GM12891 (cell line): ENCODE results near the gene CAPN11.

ENCODE experiments used
- DNase-seq: peaks from one replicate; pipeline ENCODE4 v3.0.0; 2011; ENCODE audit warnings: low spot score; ENCODE audit not compliant: insufficient read length
- FAIRE-seq: peaks from 2 replicates; lab custom pipeline; 2011; peaks lifted over from hg19 to GRCh38; lab: Jason Lieb, UNC
- PAX5 ChIP-seq: IDR thresholded peaks from 2 replicates; pipeline ENCODE4 v1.6.1; 2011; ENCODE audit warnings: low read length, moderate library complexity, mild to moderate bottlenecking; ENCODE audit not compliant: insufficient read depth, severe bottlenecking
- POLR2A ChIP-seq: IDR thresholded peaks from 2 replicates; pipeline ENCODE4 v1.6.1; 2011; ENCODE audit warnings: low read depth, low read length, control low read depth
- POLR2AphosphoS5 ChIP-seq: IDR thresholded peaks from 2 replicates; pipeline ENCODE4 v1.6.1; 2011; ENCODE audit warnings: low read depth, low read length, control low read depth
- POU2F2 ChIP-seq: IDR thresholded peaks from 2 replicates; pipeline ENCODE4 v1.6.1; 2011; ENCODE audit warnings: low read depth, mild to moderate bottlenecking, control low read depth, low read length, moderate library complexity
- SPI1 ChIP-seq: IDR thresholded peaks from 2 replicates; pipeline ENCODE4 v1.6.1; 2011; ENCODE audit warnings: low read depth, low read length, control low read depth
- TAF1 ChIP-seq: IDR thresholded peaks from 2 replicates; pipeline ENCODE4 v1.6.1; 2011; ENCODE audit warnings: low read depth, low read length, control low read depth

CAPN11 gene

DNA sequence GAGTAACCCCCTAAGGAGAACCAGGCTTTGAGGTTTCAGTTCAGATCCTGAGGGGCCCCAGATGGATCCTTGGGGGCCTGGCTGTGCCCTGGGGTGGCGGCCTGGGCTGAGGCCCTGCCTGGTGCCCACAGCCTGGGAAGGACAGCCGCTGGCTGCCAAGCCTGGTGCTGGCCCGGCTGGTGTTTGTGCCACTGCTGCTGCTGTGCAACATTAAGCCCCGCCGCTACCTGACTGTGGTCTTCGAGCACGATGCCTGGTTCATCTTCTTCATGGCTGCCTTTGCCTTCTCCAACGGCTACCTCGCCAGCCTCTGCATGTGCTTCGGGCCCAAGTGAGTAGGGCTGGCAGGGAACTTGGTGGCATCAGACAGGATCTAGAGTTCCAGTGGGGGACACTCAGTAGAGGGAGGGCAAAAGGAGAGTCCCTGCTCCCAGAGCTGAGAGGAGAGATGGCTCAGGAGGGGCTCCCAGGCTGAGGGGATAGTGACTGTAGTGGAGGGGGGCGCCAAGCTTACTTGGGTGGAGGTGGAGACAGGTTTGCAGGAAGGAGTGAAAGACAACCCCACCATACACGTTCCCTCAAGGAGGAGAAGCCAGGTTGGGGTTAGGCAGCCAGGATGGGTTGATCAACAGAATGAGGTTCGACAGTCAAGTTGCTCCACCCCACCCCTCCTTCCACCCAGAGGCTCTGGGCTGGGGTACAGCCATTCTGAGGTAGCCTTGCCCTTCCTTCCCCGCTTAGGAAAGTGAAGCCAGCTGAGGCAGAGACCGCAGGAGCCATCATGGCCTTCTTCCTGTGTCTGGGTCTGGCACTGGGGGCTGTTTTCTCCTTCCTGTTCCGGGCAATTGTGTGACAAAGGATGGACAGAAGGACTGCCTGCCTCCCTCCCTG, 74.3 kb downstream of the CAPN11 start:
- FAIRE-seq (no peak), DNase-seq (no peak)
- TF ChIP-seq PAX5 = no peak
- TF ChIP-seq SPI1 = no peak
- TF ChIP-seq POU2F2 = no peak
- TF ChIP-seq POLR2AphosphoS5 = no peak
- TF ChIP-seq POLR2A = no peak
- no peak for TF ChIP-seq TAF1

DNA sequence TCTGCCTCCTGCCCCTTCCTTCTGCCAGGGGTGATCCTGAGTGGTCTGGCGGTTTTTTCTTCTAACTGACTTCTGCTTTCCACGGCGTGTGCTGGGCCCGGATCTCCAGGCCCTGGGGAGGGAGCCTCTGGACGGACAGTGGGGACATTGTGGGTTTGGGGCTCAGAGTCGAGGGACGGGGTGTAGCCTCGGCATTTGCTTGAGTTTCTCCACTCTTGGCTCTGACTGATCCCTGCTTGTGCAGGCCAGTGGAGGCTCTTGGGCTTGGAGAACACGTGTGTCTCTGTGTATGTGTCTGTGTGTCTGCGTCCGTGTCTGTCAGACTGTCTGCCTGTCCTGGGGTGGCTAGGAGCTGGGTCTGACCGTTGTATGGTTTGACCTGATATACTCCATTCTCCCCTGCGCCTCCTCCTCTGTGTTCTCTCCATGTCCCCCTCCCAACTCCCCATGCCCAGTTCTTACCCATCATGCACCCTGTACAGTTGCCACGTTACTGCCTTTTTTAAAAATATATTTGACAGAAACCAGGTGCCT, 75.0 kb downstream of the CAPN11 start:
- no peak for TF ChIP-seq POU2F2
- no peak for DNase-seq
- no peak for FAIRE-seq
